Measurements from ENCODE around the gene SAT2. TPM values are rescaled to one million over a fixed set of nuclear protein-coding genes. Genes with fewer than 3 reads are reported as not detected.

The SAT2 gene
- total and polyA plus RNA-seq, 10 of the 15 experiments (the other 5 are each of a cell fraction or from before 2014, with no cell fraction given), result 14.6 to 44.0 (median 27.9) TPM

- Histone ChIP-seq H4K20me1 (ENCODE audit: control insufficient read depth, insufficient read depth) (no peaks in the 10 kb centered on the region; the same call in 1 of the 2 replicates), H3K36me3 (ENCODE audit: control insufficient read depth in 2 of 2, insufficient read depth in 2 of 2, low read length in 1 of 2) (no peaks in the 10 kb centered on the region), H3K4me3 (no peak overlapping the region), H3K27me3 (replicated peaks in 1 of 2; ENCODE audit: control insufficient read depth in 2 of 2, insufficient read depth in 2 of 2, low read length in 1 of 2) (no peaks in the 10 kb centered on the region), H3K79me2 (ENCODE audit: control insufficient read depth, insufficient read depth, low read length) (peaks cover 8% of the 10 kb centered on the region), H2AFZ (ENCODE audit: control insufficient read depth, low read depth, low read length) (no peak overlapping the region), H3K9me3 (replicated peaks; ENCODE audit: control insufficient read depth, insufficient read depth, low read length) (no peaks in the 10 kb centered on the region), H3K4me2 (ENCODE audit: control insufficient read depth, insufficient read depth) (no peak overlapping the region), H3K4me1 (ENCODE audit: control insufficient read depth, insufficient read depth, low read length) (no peaks in the 10 kb centered on the region), H3K27ac (ENCODE audit: control insufficient read depth, insufficient read depth) (no peak overlapping the region), H3K9ac (ENCODE audit: control insufficient read depth, insufficient read depth, low read length) (no peak overlapping the region)
- CTCF ChIA-PET, result interaction anchor here (1.3 kb wide), 1 partner anchor 69 kb away, joined by 3 read pairs; the partner anchor contains the start of gene TP53
- RAD21 ChIA-PET (ENCODE audit: unreplicated experiment), result no interaction called here
- POLR2A ChIA-PET, result interaction anchor here (0.6 to 1.4 kb wide), 3 partner anchors 9 to 485 kb away, joined by 3 to 6 read pairs (median 4); partner anchors contain the start of gene SAT2
- ATAC-seq (no peak), DNase-seq (ENCODE audit: low read depth, low spot score) (no peak), FAIRE-seq (no peak)
- WGBS (ENCODE audit: insufficient coverage, insufficient replicate concordance, low lambda C conversion rate, missing lambda C conversion rate), result 40% methylated on average over 5 of the region's 5 CpGs
- SMC1A ChIA-PET (ENCODE audit: uncharacterized antibody, unreplicated experiment), result interaction anchor here (1.3 to 1.5 kb wide), 2 partner anchors 9 to 67 kb away, joined by 3 read pairs; partner anchors contain the start of gene SAT2
- intact Hi-C loops (cut with micrococcal nuclease; ENCODE audit: unreplicated experiment) (loop anchor here (5.0 kb wide), 1 partner anchor 36 kb away; the partner anchor contains the start of gene MPDU1), in situ Hi-C loops (cut with MboI) (no loop called here)
- BruUV-seq (replicated peaks), result no TSS peak
- no peak for TF ChIP-seq FOXM1 (IDR thresholded peaks at IDR 0.05; ENCODE audit: low read depth, low read length)
- TF ChIP-seq POLR2AphosphoS5 (IDR thresholded peaks at IDR 0.05; ENCODE audit: low read length), result no peak
- TF ChIP-seq ATF7 (IDR thresholded peaks at IDR 0.05; ENCODE audit: low read depth), result no peak
- no peak for TF ChIP-seq NFYB (IDR thresholded peaks at IDR 0.05; ENCODE audit: insufficient read depth, low read depth, low read length)
- no peak for TF ChIP-seq TARDBP (IDR thresholded peaks at IDR 0.05; ENCODE audit: borderline replicate concordance)
- no peak for TF ChIP-seq EED (IDR thresholded peaks at IDR 0.05; ENCODE audit: low read depth)
- no peak for TF ChIP-seq ZBTB4 (CRISPR knock-in tag; IDR thresholded peaks at IDR 0.05)
- TF ChIP-seq ZBTB40 (IDR thresholded peaks at IDR 0.05; ENCODE audit: borderline replicate concordance), result no peak
- no peak for TF ChIP-seq FOS (IDR thresholded peaks at IDR 0.05; ENCODE audit: borderline replicate concordance, extremely low read depth, insufficient read length)
- no peak for TF ChIP-seq CBFB (IDR thresholded peaks at IDR 0.05; ENCODE audit: low read depth)
- TF ChIP-seq HSF1 (IDR thresholded peaks at IDR 0.05; ENCODE audit: low read depth, low read length), result no peak
- no peak for TF ChIP-seq ASH2L (IDR thresholded peaks at IDR 0.05; ENCODE audit: borderline replicate concordance, low read depth)
- no peak for TF ChIP-seq SP1 (IDR thresholded peaks at IDR 0.05; ENCODE audit: low read depth, low read length)
- no peak for TF ChIP-seq STAT3 (IDR thresholded peaks at IDR 0.05; ENCODE audit: low read depth, low read length)
- no peak for TF ChIP-seq NFYA (IDR thresholded peaks at IDR 0.05; ENCODE audit: borderline replicate concordance, low read depth, low read length)
- no peak for TF ChIP-seq BMI1 (IDR thresholded peaks at IDR 0.05; ENCODE audit: borderline replicate concordance)
Observed at GRCh38 chr17:7618608-7619007, 9.0 kb downstream of the SAT2 start.

All from GM12878 (cell line).